Suprapubic skin (tissue), 4 donors: Measurements from ENCODE around the gene ZNF773.
A peak's percentile ranks its signal among the peaks of the same experiment; 100 is the strongest.
"Not testable (repeated sequence)": the region's sequence is repeated elsewhere in the genome, so short reads cannot be mapped to it uniquely, and the experiment has no call there.

Source experiments
- EP300 ChIP-seq: sonication (generic); formaldehyde crosslinking; IDR thresholded peaks from one replicate; pipeline ENCODE4 v1.6.1; 2017; ENCODE audit warnings: antibody characterized with exemption
- POLR2A ChIP-seq, 2 donors: fragments of 450-650 bp; IDR thresholded peaks; one replicate each; pipeline ENCODE4 v1.6.1; 2017; ENCODE audit warnings: antibody characterized with exemption in 2 of 2, mild to moderate bottlenecking in 2 of 2, moderate library complexity in 2 of 2
- POLR2AphosphoS5 ChIP-seq, 3 donors: sonication (generic); formaldehyde crosslinking; IDR thresholded peaks; one replicate each; pipeline ENCODE4 v1.6.1; 2017; ENCODE audit warnings: antibody characterized with exemption in 3 of 3
- TF ChIP-seq, protein P1 (sequence below), 2 donors: fragments of 200-600 bp in 1 of 2; fragments of 450-650 bp in 1 of 2; sonication (generic) in 1 of 2; IDR thresholded peaks; one replicate each; pipeline ENCODE4 v1.5.1; 2016 to 2019; ENCODE audit warnings: antibody characterized with exemption in 2 of 2, mild to moderate bottlenecking in 1 of 2, moderate library complexity in 1 of 2

DNA sequence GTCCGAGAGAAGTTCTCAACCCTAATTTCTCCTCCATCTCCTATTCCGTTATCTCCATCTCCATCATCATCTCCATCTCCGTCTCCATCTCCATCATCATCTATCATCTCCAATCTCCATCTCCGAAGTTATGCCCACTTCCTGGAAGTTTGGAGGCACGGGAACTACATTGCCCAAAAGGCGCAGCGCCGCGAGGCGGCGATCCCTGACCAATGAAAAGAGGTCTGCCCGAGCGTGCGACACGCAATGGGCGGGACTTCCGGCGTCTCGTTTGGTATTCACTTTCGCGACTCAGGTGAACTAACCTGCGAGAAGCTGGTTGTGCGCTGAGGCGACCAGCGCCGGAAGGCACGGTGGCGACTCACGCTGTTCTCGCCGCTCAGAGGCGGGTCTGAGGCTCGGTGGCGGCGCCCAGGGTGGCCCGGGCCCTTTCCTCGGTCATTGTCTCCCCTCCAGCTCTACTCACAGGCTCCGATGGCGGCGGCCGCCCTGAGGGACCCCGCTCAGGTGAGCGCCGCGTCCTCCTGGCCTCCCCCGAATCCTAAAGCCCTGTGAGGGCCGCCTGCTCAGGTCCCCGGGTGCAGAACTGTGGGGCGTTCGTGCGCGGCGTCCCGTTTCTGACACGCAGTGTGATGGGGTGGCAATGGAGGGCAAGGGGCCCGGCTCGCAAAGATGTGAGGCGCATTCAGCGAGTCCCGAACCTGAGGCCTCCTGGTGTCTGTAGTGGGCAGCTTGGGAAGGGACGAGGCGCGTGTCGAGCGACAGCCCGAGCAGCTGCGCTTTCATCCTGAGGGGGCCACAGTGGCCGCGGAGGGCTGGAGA lies 12.1 kb upstream of the ZNF773 start, which contains the start of gene ZNF419:
- TF ChIP-seq, protein P1, sequence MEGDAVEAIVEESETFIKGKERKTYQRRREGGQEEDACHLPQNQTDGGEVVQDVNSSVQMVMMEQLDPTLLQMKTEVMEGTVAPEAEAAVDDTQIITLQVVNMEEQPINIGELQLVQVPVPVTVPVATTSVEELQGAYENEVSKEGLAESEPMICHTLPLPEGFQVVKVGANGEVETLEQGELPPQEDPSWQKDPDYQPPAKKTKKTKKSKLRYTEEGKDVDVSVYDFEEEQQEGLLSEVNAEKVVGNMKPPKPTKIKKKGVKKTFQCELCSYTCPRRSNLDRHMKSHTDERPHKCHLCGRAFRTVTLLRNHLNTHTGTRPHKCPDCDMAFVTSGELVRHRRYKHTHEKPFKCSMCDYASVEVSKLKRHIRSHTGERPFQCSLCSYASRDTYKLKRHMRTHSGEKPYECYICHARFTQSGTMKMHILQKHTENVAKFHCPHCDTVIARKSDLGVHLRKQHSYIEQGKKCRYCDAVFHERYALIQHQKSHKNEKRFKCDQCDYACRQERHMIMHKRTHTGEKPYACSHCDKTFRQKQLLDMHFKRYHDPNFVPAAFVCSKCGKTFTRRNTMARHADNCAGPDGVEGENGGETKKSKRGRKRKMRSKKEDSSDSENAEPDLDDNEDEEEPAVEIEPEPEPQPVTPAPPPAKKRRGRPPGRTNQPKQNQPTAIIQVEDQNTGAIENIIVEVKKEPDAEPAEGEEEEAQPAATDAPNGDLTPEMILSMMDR (IDR thresholded peaks at IDR 0.05): peak in 1 of 2 donors; percentile 6
- TF ChIP-seq POLR2A (IDR thresholded peaks at IDR 0.05) (peak in 1 of 2 donors; percentile 15), POLR2AphosphoS5 (IDR thresholded peaks at IDR 0.05) (peak in 2 of 3 donors; percentile 41 to 60)
- TF ChIP-seq EP300: not testable (repeated sequence)
